Brain pericyte (primary cell): ENCODE data around the gene TMEM171.

Experiments used
- DNase-seq: peaks from one replicate; pipeline ENCODE4 v3.0.0-alpha.2; 2012; ENCODE audit warnings: low read depth, low spot score

TMEM171 gene

GRCh38 chr5:73119451-73120157 is 771 bp upstream of the TMEM171 start:
- no peak for DNase-seq

GRCh38 chr5:73121119-73121463 is 716 bp downstream of the TMEM171 start:
- no peak for DNase-seq

- DNase-seq: no peak
Observed at GRCh38 chr5:73122875-73123810, 2.8 kb downstream of the TMEM171 start.

- DNase-seq: no peak
Observed at GRCh38 chr5:73125289-73125688, 4.9 kb downstream of the TMEM171 start.

- no peak for DNase-seq
Observed at GRCh38 chr5:73126381-73126780, 6.0 kb downstream of the TMEM171 start.

GRCh38 chr5:73126957-73127356 is 6.6 kb downstream of the TMEM171 start:
- no peak for DNase-seq

- DNase-seq: no peak
Observed at GRCh38 chr5:73129143-73129542, 8.8 kb downstream of the TMEM171 start.

- DNase-seq: no peak
Observed at GRCh38 chr5:73130811-73131210, 10.4 kb downstream of the TMEM171 start.

- no peak for DNase-seq
Observed at GRCh38 chr5:73131711-73132425, 11.5 kb downstream of the TMEM171 start.

- no peak for DNase-seq
Observed at GRCh38 chr5:73132759-73133158, 12.4 kb downstream of the TMEM171 start.

GRCh38 chr5:73135021-73135420 is 14.6 kb downstream of the TMEM171 start:
- no peak for DNase-seq

- no peak for DNase-seq
Observed at GRCh38 chr5:73135429-73136054, 15.2 kb downstream of the TMEM171 start.

- DNase-seq: no peak
Observed at GRCh38 chr5:73136055-73136562, 15.7 kb downstream of the TMEM171 start.

GRCh38 chr5:73137563-73138530 is 17.5 kb downstream of the TMEM171 start:
- no peak for DNase-seq

- no peak for DNase-seq
Observed at GRCh38 chr5:73139485-73139884, 19.1 kb downstream of the TMEM171 start.

GRCh38 chr5:73140801-73141200 is 20.4 kb downstream of the TMEM171 start:
- no peak for DNase-seq

GRCh38 chr5:73142035-73142434 is 21.7 kb downstream of the TMEM171 start:
- no peak for DNase-seq

GRCh38 chr5:73143716-73144115 is 23.3 kb downstream of the TMEM171 start:
- DNase-seq: no peak

GRCh38 chr5:73149540-73149939 is 29.2 kb downstream of the TMEM171 start:
- DNase-seq: no peak

- no peak for DNase-seq
Observed at GRCh38 chr5:73150876-73151275, 30.5 kb downstream of the TMEM171 start.
